NCI-H82 treated with DMSO at 0.1 percent for 48 hours (cell line): ENCODE results near the gene EED.

Experiments used
- DNase-seq: peaks from one replicate; lab custom pipeline; 2025; ENCODE audit not compliant: unreplicated experiment; lab: John Stamatoyannopoulos, UW

EED gene, protein sequence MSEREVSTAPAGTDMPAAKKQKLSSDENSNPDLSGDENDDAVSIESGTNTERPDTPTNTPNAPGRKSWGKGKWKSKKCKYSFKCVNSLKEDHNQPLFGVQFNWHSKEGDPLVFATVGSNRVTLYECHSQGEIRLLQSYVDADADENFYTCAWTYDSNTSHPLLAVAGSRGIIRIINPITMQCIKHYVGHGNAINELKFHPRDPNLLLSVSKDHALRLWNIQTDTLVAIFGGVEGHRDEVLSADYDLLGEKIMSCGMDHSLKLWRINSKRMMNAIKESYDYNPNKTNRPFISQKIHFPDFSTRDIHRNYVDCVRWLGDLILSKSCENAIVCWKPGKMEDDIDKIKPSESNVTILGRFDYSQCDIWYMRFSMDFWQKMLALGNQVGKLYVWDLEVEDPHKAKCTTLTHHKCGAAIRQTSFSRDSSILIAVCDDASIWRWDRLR

DNA sequence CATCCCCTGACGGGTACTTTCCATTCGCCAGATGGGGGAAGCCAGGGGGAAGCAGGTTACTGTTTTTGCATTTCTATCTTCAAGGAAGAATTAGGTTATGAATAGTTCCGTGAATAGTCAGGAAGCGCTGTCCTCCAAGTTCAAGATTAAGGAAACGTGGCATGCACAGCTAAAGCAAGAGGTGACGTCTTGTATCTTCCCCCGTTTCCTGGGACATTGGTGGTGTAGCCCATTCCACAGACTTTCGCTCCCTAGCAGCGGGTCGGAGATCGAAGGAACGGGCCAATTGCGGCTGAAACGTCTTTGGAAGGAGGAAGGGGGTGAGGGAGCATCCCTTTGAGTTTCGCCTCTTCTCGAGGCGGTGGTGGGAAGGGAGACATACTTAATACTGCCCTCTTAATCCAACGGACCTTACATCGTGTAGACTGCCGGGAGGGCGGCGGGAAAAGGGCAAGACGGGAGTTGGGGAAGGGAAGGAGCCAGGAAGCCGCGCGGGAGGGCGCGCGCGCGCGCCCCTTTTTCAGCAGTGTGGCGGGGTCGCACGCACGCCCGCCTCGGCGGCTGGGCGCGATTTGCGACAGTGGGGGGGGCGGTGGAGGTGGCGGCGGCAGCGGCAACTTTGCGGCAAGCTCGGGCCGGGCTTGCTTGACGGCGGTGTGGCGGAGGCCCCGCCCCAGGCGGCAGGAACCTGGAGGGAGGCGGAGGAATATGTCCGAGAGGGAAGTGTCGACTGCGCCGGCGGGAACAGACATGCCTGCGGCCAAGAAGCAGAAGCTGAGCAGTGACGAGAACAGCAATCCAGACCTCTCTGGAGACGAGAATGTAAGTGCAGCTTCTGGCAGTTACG, at the start of gene EED:
Gene EED, plus strand, starts transcription at position 232 of the 847 bp plus-strand sequence. Its CDS starts 477 bp downstream, at position 709.
- peak; percentile 93 for DNase-seq

- no peak for DNase-seq
These were observed 49.6 kb upstream of the EED start for GRCh38 chr11:86194998-86195397.

DNA sequence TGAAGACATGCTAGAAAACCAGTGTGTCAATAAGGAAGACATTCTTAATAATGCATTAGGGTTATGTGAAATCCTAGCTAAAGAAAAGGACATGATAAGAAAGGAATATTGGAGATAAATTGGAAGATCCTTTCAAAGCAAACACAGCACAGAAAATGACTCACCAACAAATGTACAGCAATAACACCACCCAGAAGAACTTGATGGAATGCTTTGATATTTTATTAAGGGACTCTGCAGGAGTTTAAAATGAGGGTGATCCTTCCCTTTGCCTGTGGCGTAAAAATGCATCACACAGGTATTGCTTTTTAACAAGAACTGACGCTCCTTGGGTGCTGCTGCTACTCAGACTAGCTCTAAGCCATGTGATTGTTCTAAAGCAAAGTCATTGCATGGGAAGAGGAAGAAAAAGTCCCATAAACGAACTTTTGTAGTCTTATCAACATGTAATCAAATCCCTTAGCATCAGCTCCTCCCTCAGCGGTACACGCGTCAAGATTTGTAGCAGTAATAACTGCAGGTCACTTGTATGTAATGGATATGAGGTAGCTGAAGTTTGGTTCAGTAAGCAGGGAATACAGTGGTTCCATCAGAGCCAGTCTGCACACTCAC, 48.4 kb upstream of the EED start:
- no peak for DNase-seq

DNA sequence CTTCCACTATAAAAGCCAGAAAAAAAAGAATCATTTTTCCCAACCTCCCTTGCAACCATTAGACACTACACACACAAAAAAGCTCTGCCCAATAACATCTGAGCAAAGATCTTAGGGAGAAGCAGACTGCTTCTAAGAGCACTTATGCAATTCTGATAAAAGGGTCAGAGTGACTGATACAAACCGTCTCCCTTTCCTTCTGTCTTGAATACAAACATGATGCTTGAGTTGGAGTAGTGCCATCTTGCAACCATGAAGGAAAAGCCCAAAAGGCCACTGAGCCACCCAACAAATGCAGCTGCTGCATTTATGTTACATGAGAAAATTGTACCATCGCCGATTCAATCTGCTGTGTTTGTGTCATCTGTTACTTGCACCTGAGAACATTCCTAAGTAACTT, 47.6 kb upstream of the EED start:
- DNase-seq: no peak

- DNase-seq: no peak
These were observed 47.1 kb upstream of the EED start for GRCh38 chr11:86197448-86197847.

- no peak for DNase-seq
These were observed 46.4 kb upstream of the EED start for GRCh38 chr11:86198139-86198538.

DNA sequence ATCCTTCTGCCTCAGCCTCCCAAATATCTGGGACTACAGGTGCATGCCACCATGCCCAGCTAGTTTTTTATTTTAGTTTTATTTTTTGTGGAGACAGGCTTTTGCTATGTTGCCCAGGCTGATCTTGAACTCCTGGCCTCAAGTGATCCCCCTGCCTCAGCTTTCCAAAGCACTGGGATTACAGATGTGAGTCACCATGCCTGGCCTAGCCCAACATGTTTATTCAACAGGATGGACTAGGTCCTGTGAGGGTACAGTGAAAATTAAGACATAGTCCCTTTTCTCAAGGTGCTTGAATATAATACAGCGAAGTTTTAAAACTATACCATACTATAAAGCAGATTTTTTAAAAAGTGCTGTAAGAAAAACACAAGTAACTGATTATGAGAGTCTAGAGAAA, 45.2 kb upstream of the EED start:
- no peak for DNase-seq

DNA sequence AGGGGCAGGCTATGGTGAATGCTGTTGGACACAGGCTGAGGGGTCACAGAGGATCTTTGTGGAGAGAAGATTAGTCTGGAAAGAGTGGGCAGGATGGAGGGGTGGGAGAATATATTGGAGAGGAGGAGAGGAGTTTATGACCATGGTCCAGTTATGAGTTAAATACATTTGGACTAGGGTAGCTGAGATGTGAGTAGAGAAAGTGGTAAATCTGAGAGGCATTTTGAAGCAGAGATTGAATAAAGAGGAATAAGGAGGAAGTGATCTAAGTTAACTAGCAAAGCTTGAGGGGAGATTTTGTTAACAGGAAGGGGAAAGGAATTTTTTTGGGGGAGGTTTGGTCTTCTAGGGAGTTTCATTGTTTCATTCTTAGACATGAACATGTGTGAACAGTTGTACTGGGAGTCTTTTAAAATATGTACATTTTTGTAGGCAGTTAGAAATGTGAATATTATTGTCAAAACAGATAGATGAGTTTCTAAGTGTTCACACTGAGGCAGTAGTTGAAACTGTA, 43.1 kb upstream of the EED start:
- DNase-seq: no peak

- DNase-seq: no peak
These were observed 42.6 kb upstream of the EED start for GRCh38 chr11:86202013-86202336.

DNA sequence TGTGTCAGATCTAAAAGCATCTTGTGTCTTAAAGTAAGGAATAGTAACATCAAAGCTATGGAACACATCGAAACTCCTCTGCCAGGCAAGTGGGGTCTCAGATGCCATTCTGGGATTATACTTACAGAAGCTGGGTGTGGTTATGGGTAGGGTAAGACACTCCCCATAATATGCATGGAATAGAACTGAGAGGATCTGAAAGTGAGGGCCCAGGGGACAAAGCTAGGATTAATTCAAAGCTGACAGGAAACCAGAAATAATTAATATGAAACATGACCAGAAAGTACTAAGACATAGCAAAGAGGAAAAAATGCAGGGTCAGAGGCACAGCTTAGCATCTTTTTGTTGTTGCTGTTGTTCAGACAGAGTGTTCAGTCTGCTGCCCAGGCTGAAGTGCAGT, 40.2 kb upstream of the EED start:
- no peak for DNase-seq

DNA sequence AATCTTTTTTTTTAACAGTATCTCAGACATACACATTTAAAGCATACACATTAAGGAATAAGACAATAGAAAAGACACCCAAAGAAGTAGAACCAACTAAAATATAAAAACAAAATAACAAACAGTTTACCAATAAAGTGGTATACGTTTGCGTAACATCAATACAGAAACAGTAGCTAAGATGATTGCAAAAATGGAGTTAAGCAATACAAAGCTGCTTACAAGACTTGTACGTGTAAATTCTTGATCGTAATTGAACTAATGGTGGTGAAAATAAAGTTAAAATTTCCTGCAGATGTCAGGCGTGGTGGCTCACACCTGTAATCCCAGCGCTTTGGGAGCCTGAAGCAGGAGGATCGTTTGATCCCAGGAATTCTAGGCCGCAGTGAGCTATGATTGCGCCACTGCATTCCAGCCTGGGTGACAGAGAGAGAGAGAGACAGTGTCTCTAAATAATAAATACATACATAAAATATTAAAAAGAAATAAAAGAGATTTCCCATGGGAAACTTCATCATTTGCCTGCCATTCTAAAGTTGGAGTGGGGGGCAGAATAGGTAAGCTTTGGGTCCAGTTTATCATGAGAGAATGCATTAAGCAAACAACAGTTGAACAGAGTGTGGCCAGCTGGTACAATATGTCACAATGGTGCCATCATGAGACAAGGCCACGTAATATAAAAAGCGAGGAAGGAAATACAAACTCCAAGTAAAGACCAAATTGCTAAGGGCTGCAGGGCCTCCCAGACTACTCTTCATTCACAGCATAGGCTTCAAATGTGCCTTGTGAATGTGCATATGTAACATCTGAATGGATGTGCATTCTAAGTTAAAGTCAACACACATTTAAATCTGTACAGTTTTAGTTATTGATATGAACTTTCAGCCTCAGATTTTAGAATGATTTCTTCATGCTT, 38.9 kb upstream of the EED start:
- DNase-seq: no peak

DNA sequence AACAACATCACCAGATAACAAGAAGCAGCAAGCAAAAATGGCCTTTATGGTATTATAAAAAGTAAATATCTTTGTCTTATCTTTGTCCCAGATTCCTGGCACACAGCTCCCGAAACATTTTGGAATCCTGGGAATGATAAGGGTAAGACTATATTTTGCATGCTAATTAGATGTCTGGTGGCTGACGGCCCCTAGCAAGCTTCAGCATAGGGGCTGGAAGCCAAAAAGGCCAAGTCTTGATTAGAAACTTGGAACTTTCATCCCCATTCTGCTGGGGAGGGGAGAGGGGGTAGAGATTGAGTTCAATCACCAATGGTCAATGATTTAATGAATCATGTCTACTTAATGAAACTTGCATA, 38.2 kb upstream of the EED start:
- no peak for DNase-seq

- DNase-seq: no peak
These were observed 37.1 kb upstream of the EED start for GRCh38 chr11:86207413-86207812.

- DNase-seq: no peak
These were observed 36.0 kb upstream of the EED start for GRCh38 chr11:86208572-86208971.

- no peak for DNase-seq
These were observed 34.5 kb upstream of the EED start for GRCh38 chr11:86209806-86210657.

DNA sequence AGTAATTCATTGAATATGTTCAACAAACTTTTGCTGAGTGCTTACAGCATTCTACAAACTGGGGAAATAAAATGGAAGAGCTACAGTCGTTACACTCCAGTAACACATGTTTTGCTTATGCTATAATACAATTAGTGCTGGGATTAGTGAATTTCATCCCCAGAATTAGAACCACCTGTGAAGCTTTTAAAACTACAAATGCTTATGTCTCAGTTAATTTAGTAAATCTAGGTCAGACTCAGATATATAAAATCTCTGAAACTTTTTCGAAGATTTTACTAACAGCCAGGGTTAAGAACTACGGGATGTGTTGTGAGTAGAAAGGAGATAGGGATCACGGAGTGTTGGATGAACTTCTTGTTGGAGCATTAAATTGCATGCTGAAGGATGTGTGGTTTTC, 33.7 kb upstream of the EED start:
- DNase-seq: peak; percentile 18

GRCh38 chr11:86211619-86212018, 32.9 kb upstream of the EED start:
- DNase-seq: no peak

- no peak for DNase-seq
These were observed 32.4 kb upstream of the EED start for GRCh38 chr11:86212019-86212611.

GRCh38 chr11:86214710-86215109, 29.8 kb upstream of the EED start:
- no peak for DNase-seq
